RWPE2 (cell line): ENCODE data around the gene KAZALD1.

ENCODE experiments used
- ATAC-seq: fragments of 200-7000 bp; cut with Tn5 transposase; 3 replicates; pipeline ENCODE4 v1.9.1; 2021; ENCODE audit warnings: low read depth
- DNase-seq: peaks from one replicate; pipeline ENCODE4 v3.0.0-alpha.2; 2020; ENCODE audit warnings: low spot score
- H3K27ac ChIP-seq: fragments of 450-650 bp; 2 replicates; pipeline ENCODE4 v1.5.1; 2017; ENCODE audit warnings: mild to moderate bottlenecking; ENCODE audit not compliant: poor library complexity, severe bottlenecking
- H3K27me3 ChIP-seq: fragments of 250-450 bp; sonication (Bioruptor Pico); 2 replicates; pipeline ENCODE4 v1.5.1; 2021; ENCODE audit warnings: mild to moderate bottlenecking, moderate library complexity; ENCODE audit not compliant: insufficient read depth, poor library complexity, severe bottlenecking
- H3K36me3 ChIP-seq: fragments of 250-450 bp; sonication (Bioruptor Pico); 2 replicates; pipeline ENCODE4 v1.5.1; 2020; ENCODE audit warnings: low read depth, mild to moderate bottlenecking, moderate library complexity
- H3K4me1 ChIP-seq: fragments of 250-450 bp; sonication (Bioruptor Pico); 2 replicates; pipeline ENCODE4 v1.5.1; 2021; ENCODE audit warnings: mild to moderate bottlenecking, moderate library complexity; ENCODE audit not compliant: insufficient read depth, poor library complexity, severe bottlenecking
- H3K4me3 ChIP-seq: fragments of 250-450 bp; sonication (Bioruptor Pico); 2 replicates; pipeline ENCODE4 v1.5.1; 2021; ENCODE audit warnings: mild to moderate bottlenecking, moderate library complexity; ENCODE audit not compliant: severe bottlenecking
- H3K9me3 ChIP-seq: fragments of 250-450 bp; sonication (Bioruptor Pico); 2 replicates; pipeline ENCODE4 v1.5.1; 2021; ENCODE audit warnings: mild to moderate bottlenecking, moderate library complexity; ENCODE audit not compliant: severe bottlenecking
- CTCF ChIP-seq: fragments of 450-650 bp; IDR thresholded peaks from one replicate; pipeline ENCODE4 v1.5.1; 2017; ENCODE audit warnings: mild to moderate bottlenecking, moderate library complexity; ENCODE audit not compliant: poor library complexity, severe bottlenecking

The KAZALD1 gene

GRCh38 chr10:101042118-101042517 is 19.7 kb upstream of the KAZALD1 start:
- peak overlapping the region; percentile 35 for H3K4me3 ChIP-seq
- peak overlapping the region; percentile 79 for H3K27ac ChIP-seq
- H3K27me3 ChIP-seq = no peaks in the 10 kb centered on the region
- no peak for ATAC-seq
- H3K9me3 ChIP-seq = no peaks in the 10 kb centered on the region
- DNase-seq = no peak
- peaks cover 11% of the 10 kb centered on the region for H3K36me3 ChIP-seq
- TF ChIP-seq CTCF = no peak
- peaks cover 9% of the 10 kb centered on the region for H3K4me1 ChIP-seq

GRCh38 chr10:101042667-101043362 is 19.0 kb upstream of the KAZALD1 start:
- TF ChIP-seq CTCF = no peak
- no peaks in the 10 kb centered on the region for H3K27me3 ChIP-seq
- peaks cover 4% of the 10 kb centered on the region for H3K36me3 ChIP-seq
- H3K9me3 ChIP-seq = no peaks in the 10 kb centered on the region
- peaks cover 9% of the 10 kb centered on the region for H3K4me1 ChIP-seq
- DNase-seq (peak; percentile 97), ATAC-seq (peak; percentile 93)
- H3K4me3 ChIP-seq = peak overlapping the region; percentile 35
- H3K27ac ChIP-seq = peak overlapping the region; percentile 79

- peak overlapping the region; percentile 35 for H3K4me3 ChIP-seq
- no peak for TF ChIP-seq CTCF
- H3K9me3 ChIP-seq = no peaks in the 10 kb centered on the region
- ATAC-seq (no peak), DNase-seq (no peak)
- no peaks in the 10 kb centered on the region; the same call in none of the 2 replicates for H3K36me3 ChIP-seq
- peaks cover 9% of the 10 kb centered on the region for H3K4me1 ChIP-seq
- no peaks in the 10 kb centered on the region for H3K27me3 ChIP-seq
- peak overlapping the region; percentile 79 for H3K27ac ChIP-seq
Observed at GRCh38 chr10:101043363-101043707, 18.5 kb upstream of the KAZALD1 start.

GRCh38 chr10:101044117-101044516 is 17.7 kb upstream of the KAZALD1 start:
- Histone ChIP-seq H3K27me3 (peaks cover 7% of the 10 kb centered on the region), H3K27ac (peak overlapping the region; percentile 79), H3K36me3 (no peaks in the 10 kb centered on the region; the same call in 1 of the 2 replicates), H3K4me3 (no peak overlapping the region), H3K4me1 (peaks cover 9% of the 10 kb centered on the region), H3K9me3 (no peaks in the 10 kb centered on the region)
- DNase-seq (no peak), ATAC-seq (no peak)
- no peak for TF ChIP-seq CTCF
